ENCODE data around the gene SCGB1D4. TPM values are rescaled to one million over a fixed set of nuclear protein-coding genes. Genes with fewer than 3 reads are reported as not detected.

Gene SCGB1D4
- total RNA-seq, 2 experiments from 2014 or later: not detected

- intact Hi-C loops (cut with micrococcal nuclease): no loop called here
- no peak for ATAC-seq
- CTCF ChIA-PET: no interaction called here
- no peak overlapping the region for H3K4me3 Mint-ChIP-seq
- H3K36me3 Mint-ChIP-seq (ENCODE audit: low read depth): no peaks in the 10 kb centered on the region
- H3K27me3 Mint-ChIP-seq: peaks cover 36% of the 10 kb centered on the region
- DNase-seq: no peak
- H3K27ac Mint-ChIP-seq: no peak overlapping the region
- H3K9me3 Mint-ChIP-seq: peaks cover 2% of the 10 kb centered on the region
- H3K4me1 Mint-ChIP-seq (ENCODE audit: low read depth): peaks cover 9% of the 10 kb centered on the region
- POLR2A ChIA-PET: no interaction called here
- no peak for TF ChIP-seq CTCF (IDR thresholded peaks at IDR 0.05)
Measured at GRCh38 chr11:62307950-62308349, 9.1 kb upstream of the SCGB1D4 start.

- no peak overlapping the region for H3K27ac Mint-ChIP-seq
- intact Hi-C loops (cut with micrococcal nuclease): no loop called here
- CTCF ChIA-PET: no interaction called here
Measured at GRCh38 chr11:62306227-62306626, 7.4 kb upstream of the SCGB1D4 start.

GRCh38 chr11:62295504-62295903 is 3.4 kb downstream of the SCGB1D4 start:
- no peaks in the 10 kb centered on the region for H3K9me3 Mint-ChIP-seq
- ATAC-seq (peak; percentile 53), DNase-seq (peak; percentile 37)
- no peak overlapping the region for H3K4me3 Mint-ChIP-seq
- H3K36me3 Mint-ChIP-seq (ENCODE audit: low read depth): no peaks in the 10 kb centered on the region
- peaks cover 14% of the 10 kb centered on the region for H3K27me3 Mint-ChIP-seq
- H3K4me1 Mint-ChIP-seq (ENCODE audit: low read depth): no peaks in the 10 kb centered on the region
- ChIA-PET CTCF (no interaction called here), POLR2A (no interaction called here)
- TF ChIP-seq CTCF (IDR thresholded peaks at IDR 0.05): no peak
- intact Hi-C loops (cut with micrococcal nuclease): no loop called here
- no peak overlapping the region for H3K27ac Mint-ChIP-seq

More at GRCh38 chr11:62306227-62306626, 7.4 kb upstream of the SCGB1D4 start:
- TF ChIP-seq CTCF (IDR thresholded peaks at IDR 0.05): no peak
- H3K36me3 Mint-ChIP-seq (ENCODE audit: low read depth): no peaks in the 10 kb centered on the region
- POLR2A ChIA-PET: interaction anchor here (0.6 kb wide), 1 partner anchor 24 kb away, joined by 4 read pairs; no protein-coding TSS in a partner anchor
- H3K4me3 Mint-ChIP-seq: no peak overlapping the region
- H3K27me3 Mint-ChIP-seq: peaks cover 35% of the 10 kb centered on the region
- ATAC-seq (no peak), DNase-seq (no peak)
- H3K4me1 Mint-ChIP-seq (ENCODE audit: low read depth): peaks cover 3% of the 10 kb centered on the region
- H3K9me3 Mint-ChIP-seq: peaks cover 2% of the 10 kb centered on the region

GRCh38 chr11:62280452-62280851 is 18.4 kb downstream of the SCGB1D4 start:
- intact Hi-C loops (cut with micrococcal nuclease): no loop called here
- Mint-ChIP-seq H3K4me3 (no peak overlapping the region), H3K9me3 (peaks cover 2% of the 10 kb centered on the region), H3K36me3 (ENCODE audit: low read depth) (no peaks in the 10 kb centered on the region), H3K4me1 (ENCODE audit: low read depth) (no peaks in the 10 kb centered on the region), H3K27ac (no peak overlapping the region), H3K27me3 (peaks cover 4% of the 10 kb centered on the region)
- TF ChIP-seq CTCF (IDR thresholded peaks at IDR 0.05): no peak
- DNase-seq (no peak), ATAC-seq (no peak)
- POLR2A ChIA-PET: no interaction called here
- CTCF ChIA-PET: no interaction called here

- intact Hi-C loops (cut with micrococcal nuclease): no loop called here
- peaks cover 4% of the 10 kb centered on the region for H3K27me3 Mint-ChIP-seq
- no peak for TF ChIP-seq CTCF (IDR thresholded peaks at IDR 0.05)
- no peak overlapping the region for H3K27ac Mint-ChIP-seq
- H3K9me3 Mint-ChIP-seq: no peaks in the 10 kb centered on the region
- H3K4me1 Mint-ChIP-seq (ENCODE audit: low read depth): no peaks in the 10 kb centered on the region
- no peaks in the 10 kb centered on the region for H3K36me3 Mint-ChIP-seq (ENCODE audit: low read depth)
- ChIA-PET CTCF (no interaction called here), POLR2A (no interaction called here)
- no peak overlapping the region for H3K4me3 Mint-ChIP-seq
- ATAC-seq (no peak), DNase-seq (no peak)
Measured at GRCh38 chr11:62273789-62274275, 25.0 kb downstream of the SCGB1D4 start.

Measured in activated CD8-positive, alpha-beta T cell treated with anti-CD3 and anti-CD28 coated beads for 36 hours (primary cell).